GM12874 (cell line): Measurements from ENCODE around the gene TLCD3A.

ENCODE experiments used
- CTCF ChIP-seq: IDR thresholded peaks from 2 replicates; pipeline ENCODE4 v1.5.1; 2011; ENCODE audit warnings: low read depth, mild to moderate bottlenecking, control low read depth, low read length, moderate library complexity; ENCODE audit not compliant: insufficient read depth

TLCD3A gene

GRCh38 chr17:720706-721539 lies 11.5 kb upstream of the TLCD3A start:
- no peak for TF ChIP-seq CTCF

GRCh38 chr17:721540-721937 lies 10.9 kb upstream of the TLCD3A start:
- TF ChIP-seq CTCF, result no peak

GRCh38 chr17:725084-725483 lies 7.3 kb upstream of the TLCD3A start:
- TF ChIP-seq CTCF, result no peak

- no peak for TF ChIP-seq CTCF
These were observed 6.7 kb upstream of the TLCD3A start for GRCh38 chr17:725746-726145.

- TF ChIP-seq CTCF, result no peak
These were observed 6.0 kb upstream of the TLCD3A start for GRCh38 chr17:726271-726919.

- TF ChIP-seq CTCF, result no peak
These were observed 3.5 kb upstream of the TLCD3A start for GRCh38 chr17:728911-729310.

- no peak for TF ChIP-seq CTCF
These were observed 741 bp upstream of the TLCD3A start for GRCh38 chr17:731644-732066.
